ENCODE measurements around the gene NBPF11. TPM values are rescaled to one million over a fixed set of nuclear protein-coding genes. Genes with fewer than 3 reads are reported as not detected.
"Not testable (repeated sequence)": the region's sequence is repeated elsewhere in the genome, so short reads cannot be mapped to it uniquely, and the experiment has no call there.

The NBPF11 gene
- polyA plus RNA-seq, 1 donor, result 19.3 TPM

DNA sequence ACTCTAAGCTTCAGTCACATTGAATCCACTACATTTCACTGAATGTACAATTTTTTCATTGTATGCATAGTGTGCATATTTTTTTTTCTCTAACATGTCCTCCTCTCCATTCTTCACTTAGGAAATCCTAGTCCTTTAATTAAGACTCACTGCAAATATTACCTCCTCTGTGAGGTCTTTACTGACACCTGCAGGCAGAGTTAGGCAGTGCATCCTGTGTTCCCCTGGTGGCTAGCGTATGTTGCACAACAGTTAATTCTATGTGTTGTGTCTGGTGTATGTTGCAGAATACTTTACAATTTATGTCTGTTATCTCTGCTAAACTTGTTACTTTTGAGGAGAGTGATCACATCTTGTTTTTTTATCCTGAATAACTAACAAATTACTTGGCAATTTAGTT is 70.9 kb downstream of the NBPF11 start:
- H3K27me3 ChIP-seq (ENCODE audit: control insufficient read depth, insufficient read depth, low read length); H3K4me3 ChIP-seq (ENCODE audit: low read length); H3K4me1 ChIP-seq (ENCODE audit: control insufficient read depth, insufficient read depth, low read length); DNase-seq; H3K9me3 ChIP-seq (ENCODE audit: control insufficient read depth, low read depth, low read length); H3K27ac ChIP-seq (ENCODE audit: low read length); H3K36me3 ChIP-seq (ENCODE audit: control insufficient read depth, insufficient read depth, low read length): not testable (repeated sequence)
- WGBS (ENCODE audit: insufficient coverage, low lambda C conversion rate), result no CpG with 5 or more reads among the region's 1 CpG

DNA sequence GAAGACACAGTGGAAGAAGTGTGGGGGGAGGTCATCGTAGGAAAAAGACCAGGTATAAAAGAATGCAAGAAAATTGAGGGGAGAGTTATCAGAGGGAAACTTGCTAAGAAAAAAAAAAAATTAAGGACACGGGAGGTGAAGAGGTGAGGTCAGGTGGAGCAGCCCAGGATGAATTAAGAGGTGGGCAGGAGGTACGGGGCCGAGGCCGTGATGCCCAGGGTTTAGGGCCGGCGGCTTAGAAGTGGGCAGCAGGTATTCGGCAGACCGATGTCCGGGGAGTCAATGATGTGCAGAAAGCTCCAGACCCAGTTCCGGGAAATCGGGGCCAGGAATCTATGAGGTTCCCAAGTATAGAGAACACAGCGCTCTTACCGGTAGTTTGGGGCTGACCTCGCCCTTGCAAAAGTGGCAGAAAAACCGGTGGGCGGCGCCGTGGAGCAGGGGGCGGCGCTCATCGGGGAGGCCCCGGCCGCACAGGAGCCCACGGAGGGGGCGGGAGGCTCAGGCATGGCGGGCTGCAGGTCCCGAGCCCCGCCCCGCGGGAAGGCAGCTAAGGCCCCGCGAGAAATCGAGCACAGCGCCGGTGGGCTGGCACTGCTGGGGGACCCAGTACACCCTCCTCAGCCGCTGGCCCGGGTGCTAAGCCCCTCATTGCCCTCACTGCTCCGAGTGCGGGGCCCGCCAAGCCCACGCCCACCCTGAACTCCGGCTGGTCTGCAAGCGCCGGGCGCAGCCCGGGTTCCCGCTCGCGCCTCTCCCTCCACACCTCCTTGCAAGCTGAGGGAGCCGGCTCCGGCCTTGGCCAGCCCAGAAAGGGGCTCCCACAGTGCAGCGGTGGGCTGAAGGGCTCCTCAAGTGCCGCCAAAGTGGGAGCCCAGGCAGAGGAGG is 73.2 kb downstream of the NBPF11 start:
- not testable (repeated sequence) for H3K4me3 ChIP-seq (ENCODE audit: low read length); H3K9me3 ChIP-seq (ENCODE audit: control insufficient read depth, low read depth, low read length); H3K4me1 ChIP-seq (ENCODE audit: control insufficient read depth, insufficient read depth, low read length); DNase-seq; H3K27me3 ChIP-seq (ENCODE audit: control insufficient read depth, insufficient read depth, low read length); H3K36me3 ChIP-seq (ENCODE audit: control insufficient read depth, insufficient read depth, low read length); H3K27ac ChIP-seq (ENCODE audit: low read length)
- WGBS (ENCODE audit: insufficient coverage, low lambda C conversion rate), result no CpG with 5 or more reads among the region's 54 CpGs

DNA sequence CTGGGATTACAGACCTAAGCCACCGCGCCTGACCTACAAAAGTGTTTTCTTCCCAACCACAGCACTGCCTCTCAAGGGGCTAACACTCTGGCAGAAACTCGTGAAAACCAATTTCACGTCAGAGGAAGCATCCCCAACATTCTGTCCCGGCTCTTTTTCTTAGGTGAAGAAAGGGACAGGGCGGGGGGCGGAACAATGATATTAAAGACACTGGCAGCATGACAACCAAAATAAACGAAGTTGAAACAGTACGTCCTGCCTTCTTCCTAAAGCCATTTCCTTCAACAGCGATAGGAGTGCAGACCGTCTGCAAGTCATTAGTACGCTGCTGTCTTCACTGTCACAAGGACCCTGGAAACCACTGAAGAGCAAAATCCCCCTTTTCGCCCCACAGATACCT is 74.0 kb downstream of the NBPF11 start:
- H3K36me3 ChIP-seq (ENCODE audit: control insufficient read depth, insufficient read depth, low read length); H3K9me3 ChIP-seq (ENCODE audit: control insufficient read depth, low read depth, low read length); H3K4me1 ChIP-seq (ENCODE audit: control insufficient read depth, insufficient read depth, low read length); H3K4me3 ChIP-seq (ENCODE audit: low read length); H3K27ac ChIP-seq (ENCODE audit: low read length); DNase-seq; H3K27me3 ChIP-seq (ENCODE audit: control insufficient read depth, insufficient read depth, low read length): not testable (repeated sequence)
- WGBS (ENCODE audit: insufficient coverage, low lambda C conversion rate), result no CpG with 5 or more reads among the region's 13 CpGs

DNA sequence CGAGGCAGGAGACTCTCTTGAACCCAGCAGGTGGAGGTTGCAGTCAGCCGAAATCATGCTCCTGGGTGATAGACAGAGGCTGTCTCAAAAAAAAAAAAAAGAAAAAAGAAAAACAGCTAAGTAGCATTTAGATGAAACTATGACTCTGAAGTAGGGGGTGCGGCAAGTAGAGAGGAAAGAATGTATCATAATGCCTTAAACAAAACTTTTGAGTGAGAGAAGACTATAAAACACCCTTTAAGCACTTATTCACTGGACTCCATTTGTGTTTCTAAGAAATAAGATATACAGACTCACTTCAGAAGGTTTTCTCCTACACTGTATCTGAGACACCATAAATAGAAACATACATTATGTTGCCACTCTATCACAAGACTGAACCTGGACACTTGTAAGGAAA is 74.6 kb downstream of the NBPF11 start:
- H3K9me3 ChIP-seq (ENCODE audit: control insufficient read depth, low read depth, low read length); DNase-seq; H3K27ac ChIP-seq (ENCODE audit: low read length); H3K4me3 ChIP-seq (ENCODE audit: low read length); H3K36me3 ChIP-seq (ENCODE audit: control insufficient read depth, insufficient read depth, low read length); H3K27me3 ChIP-seq (ENCODE audit: control insufficient read depth, insufficient read depth, low read length); H3K4me1 ChIP-seq (ENCODE audit: control insufficient read depth, insufficient read depth, low read length): not testable (repeated sequence)
- WGBS (ENCODE audit: insufficient coverage, low lambda C conversion rate), result no CpG with 5 or more reads among the region's 3 CpGs

DNA sequence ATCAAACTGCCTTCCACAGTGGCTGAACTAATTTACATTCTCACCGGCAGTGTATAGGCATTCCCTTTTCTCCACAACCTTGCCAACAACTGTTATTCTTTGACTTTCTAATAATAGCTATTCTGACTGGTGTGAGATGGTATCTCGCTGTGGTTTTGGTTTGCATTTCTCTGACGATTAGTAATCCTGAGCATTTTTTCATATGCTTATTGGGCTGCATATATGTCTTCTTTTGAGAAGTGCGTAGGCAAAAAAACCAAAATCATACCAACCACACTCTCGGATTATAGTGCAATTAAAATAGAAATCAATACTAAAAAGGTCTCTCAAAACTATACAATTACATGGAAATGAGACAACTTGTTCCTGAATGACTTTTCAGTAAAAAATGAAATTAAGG is 78.7 kb downstream of the NBPF11 start:
- not testable (repeated sequence) for H3K9me3 ChIP-seq (ENCODE audit: control insufficient read depth, low read depth, low read length); H3K27me3 ChIP-seq (ENCODE audit: control insufficient read depth, insufficient read depth, low read length); H3K4me3 ChIP-seq (ENCODE audit: low read length); H3K27ac ChIP-seq (ENCODE audit: low read length); DNase-seq; H3K36me3 ChIP-seq (ENCODE audit: control insufficient read depth, insufficient read depth, low read length); H3K4me1 ChIP-seq (ENCODE audit: control insufficient read depth, insufficient read depth, low read length)
- whole genome bisulfite sequencing (ENCODE audit: insufficient coverage, low lambda C conversion rate), result no CpG with 5 or more reads among the region's 5 CpGs

DNA sequence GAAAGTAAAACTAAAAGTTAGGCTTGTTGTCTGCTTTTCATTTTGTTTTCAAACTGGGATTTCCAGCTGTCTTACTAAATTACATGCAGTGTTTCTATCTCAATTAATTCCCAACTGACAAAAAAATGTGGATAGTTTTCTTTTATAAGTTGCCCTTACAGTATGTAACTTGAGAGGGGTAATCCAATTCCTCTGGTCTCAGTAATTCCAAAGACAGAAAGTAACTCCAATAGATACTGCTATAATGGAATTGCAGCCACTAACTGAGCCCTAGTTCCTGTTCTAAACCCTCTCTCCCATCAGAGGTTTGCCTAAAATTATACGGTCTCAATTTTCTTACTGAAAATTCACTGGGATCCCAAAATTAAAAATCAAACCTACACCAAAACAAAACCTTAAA is 83.5 kb downstream of the NBPF11 start:
- DNase-seq; H3K27ac ChIP-seq (ENCODE audit: low read length); H3K27me3 ChIP-seq (ENCODE audit: control insufficient read depth, insufficient read depth, low read length); H3K36me3 ChIP-seq (ENCODE audit: control insufficient read depth, insufficient read depth, low read length); H3K9me3 ChIP-seq (ENCODE audit: control insufficient read depth, low read depth, low read length); H3K4me1 ChIP-seq (ENCODE audit: control insufficient read depth, insufficient read depth, low read length); H3K4me3 ChIP-seq (ENCODE audit: low read length): not testable (repeated sequence)
- WGBS (ENCODE audit: insufficient coverage, low lambda C conversion rate), result no CpG with 5 or more reads among the region's 1 CpG

DNA sequence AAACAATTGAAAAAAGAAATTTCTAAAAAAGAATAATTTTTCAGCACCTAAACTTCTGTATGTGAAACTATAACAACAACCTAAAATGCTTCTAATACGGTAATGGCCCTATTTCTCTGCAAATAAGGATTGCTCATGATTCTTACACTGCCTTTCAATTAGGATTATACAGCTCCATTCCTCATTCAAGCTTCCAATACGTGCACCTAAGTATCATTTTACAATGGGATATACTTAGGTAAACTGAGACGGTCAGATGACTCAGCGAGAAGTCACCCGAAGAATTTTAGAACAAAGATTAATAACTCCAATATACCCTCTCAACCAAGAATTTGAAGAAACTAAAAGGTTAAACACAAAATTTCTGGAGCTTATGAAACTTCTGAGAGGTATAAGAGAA is 83.9 kb downstream of the NBPF11 start:
- not testable (repeated sequence) for H3K4me1 ChIP-seq (ENCODE audit: control insufficient read depth, insufficient read depth, low read length); H3K36me3 ChIP-seq (ENCODE audit: control insufficient read depth, insufficient read depth, low read length); H3K27me3 ChIP-seq (ENCODE audit: control insufficient read depth, insufficient read depth, low read length); H3K4me3 ChIP-seq (ENCODE audit: low read length); H3K27ac ChIP-seq (ENCODE audit: low read length); DNase-seq; H3K9me3 ChIP-seq (ENCODE audit: control insufficient read depth, low read depth, low read length)
- WGBS (ENCODE audit: insufficient coverage, low lambda C conversion rate), result no CpG with 5 or more reads among the region's 5 CpGs

DNA sequence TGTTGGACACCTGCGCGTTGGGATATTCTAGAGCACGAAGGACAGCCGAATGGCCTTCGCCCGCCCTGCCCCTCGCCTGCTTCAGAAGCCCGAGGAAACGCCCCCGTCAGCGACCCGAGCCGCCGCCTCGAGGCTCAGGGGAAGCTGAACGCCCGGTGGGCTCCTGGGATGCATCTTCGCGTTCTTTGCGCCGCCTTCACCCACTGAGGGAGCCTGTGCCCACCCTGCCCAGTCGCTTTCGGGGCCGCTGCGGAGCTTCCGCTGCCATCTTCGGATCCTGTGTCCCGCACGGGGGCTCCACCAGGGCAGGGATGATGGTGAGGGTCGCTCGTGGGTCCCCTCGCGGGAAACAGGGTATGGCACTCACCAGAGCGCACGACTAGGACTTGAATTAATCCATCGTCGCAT is 91.8 kb downstream of the NBPF11 start:
- WGBS (ENCODE audit: insufficient coverage, low lambda C conversion rate), result no CpG with 5 or more reads among the region's 37 CpGs
- not testable (repeated sequence) for H3K27me3 ChIP-seq (ENCODE audit: control insufficient read depth, insufficient read depth, low read length); H3K9me3 ChIP-seq (ENCODE audit: control insufficient read depth, low read depth, low read length); H3K36me3 ChIP-seq (ENCODE audit: control insufficient read depth, insufficient read depth, low read length); H3K27ac ChIP-seq (ENCODE audit: low read length); H3K4me1 ChIP-seq (ENCODE audit: control insufficient read depth, insufficient read depth, low read length)
- H3K4me3 ChIP-seq (ENCODE audit: low read length), result peak overlapping the region; percentile 18
- DNase-seq, result peak in 1 of 2 donors; percentile 12

DNA sequence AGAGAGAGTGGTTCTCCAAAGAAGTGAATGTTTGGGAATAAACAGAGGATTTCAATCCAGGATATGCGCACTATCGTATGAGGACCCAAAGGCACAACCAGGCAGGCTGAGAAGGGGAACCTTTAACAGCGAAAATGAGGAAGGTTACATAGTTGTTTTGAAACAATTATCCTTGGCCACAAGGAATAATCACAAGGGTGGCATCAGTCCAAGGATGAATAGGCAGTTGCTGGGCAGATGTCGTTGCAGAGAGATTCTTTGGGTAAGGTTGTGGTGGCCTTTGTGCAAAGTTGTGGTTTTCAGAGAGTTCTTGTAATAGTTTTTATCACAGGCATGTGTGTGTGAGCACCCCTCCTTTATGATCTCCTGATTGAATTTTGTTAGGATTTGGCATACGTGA is 94.7 kb downstream of the NBPF11 start:
- not testable (repeated sequence) for H3K4me1 ChIP-seq (ENCODE audit: control insufficient read depth, insufficient read depth, low read length); DNase-seq

More for the DNA sequence above, 94.7 kb downstream of the NBPF11 start:
- H3K4me3 ChIP-seq (ENCODE audit: low read length); H3K36me3 ChIP-seq (ENCODE audit: control insufficient read depth, insufficient read depth, low read length); H3K27ac ChIP-seq (ENCODE audit: low read length); H3K27me3 ChIP-seq (ENCODE audit: control insufficient read depth, insufficient read depth, low read length); H3K9me3 ChIP-seq (ENCODE audit: control insufficient read depth, low read depth, low read length): not testable (repeated sequence)
- WGBS (ENCODE audit: insufficient coverage, low lambda C conversion rate), result no CpG with 5 or more reads among the region's 5 CpGs

All from large intestine (tissue), 3 donors.